Ishikawa (cell line): ENCODE results near the gene EDIL3.

Source experiments
- CEBPB ChIP-seq: IDR thresholded peaks from 2 replicates; pipeline ENCODE4 v1.6.1; 2012
- EGR1 ChIP-seq: IDR thresholded peaks from 2 replicates; pipeline ENCODE4 v1.6.1; 2012
- EP300 ChIP-seq: IDR thresholded peaks from 2 replicates; pipeline ENCODE4 v1.6.1; 2012; ENCODE audit warnings: borderline replicate concordance
- NFIC ChIP-seq: IDR thresholded peaks from 2 replicates; pipeline ENCODE4 v1.6.1; 2012
- REST ChIP-seq: IDR thresholded peaks from 2 replicates; pipeline ENCODE4 v1.6.1; 2012; ENCODE audit warnings: low read depth, mild to moderate bottlenecking
- TAF1 ChIP-seq: IDR thresholded peaks from 2 replicates; pipeline ENCODE4 v1.6.1; 2012; ENCODE audit warnings: low read depth, mild to moderate bottlenecking
- ZBTB7A ChIP-seq: IDR thresholded peaks from 2 replicates; pipeline ENCODE4 v1.6.1; 2012; ENCODE audit warnings: low read depth
- TF ChIP-seq, protein P1 (sequence below): IDR thresholded peaks from 2 replicates; pipeline ENCODE4 v1.6.1; 2012

- TF ChIP-seq EP300 (no peak), ZBTB7A (no peak), NFIC (no peak), REST (no peak), CEBPB (no peak), TAF1 (no peak), EGR1 (no peak)
- TF ChIP-seq, protein P1, sequence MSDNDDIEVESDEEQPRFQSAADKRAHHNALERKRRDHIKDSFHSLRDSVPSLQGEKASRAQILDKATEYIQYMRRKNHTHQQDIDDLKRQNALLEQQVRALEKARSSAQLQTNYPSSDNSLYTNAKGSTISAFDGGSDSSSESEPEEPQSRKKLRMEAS: no peak
Measured at GRCh38 chr5:83914199-83914598, 470.5 kb downstream of the EDIL3 start.
